ENCODE data around the gene NDOR1. TPM values are rescaled to one million over a fixed set of nuclear protein-coding genes. Genes with fewer than 3 reads are reported as not detected.

Gene NDOR1
- polyA plus RNA-seq, 3 donors = 4.4 to 26.9 (median 5.2) TPM

GRCh38 chr9:137250329-137251193, 45.1 kb downstream of the NDOR1 start:
- Mint-ChIP-seq H3K27me3 (ENCODE audit: low read depth in 3 of 3) (peaks cover 5 to 11% (median 6%) of the 10 kb centered on the region in 3 donors), H3K9me3 (no peaks in the 10 kb centered on the region), H3K4me1 (peaks cover 6% of the 10 kb centered on the region), H3K4me3 (no peak overlapping the region), H3K36me3 (no peaks in the 10 kb centered on the region), H3K27ac (no peak overlapping the region)
- intact Hi-C loops (cut with micrococcal nuclease) = no loop called here
- peaks cover 7 to 12% of the 10 kb centered on the region in 2 donors for H3K4me1 ChIP-seq (ENCODE audit: control insufficient read depth in 1 of 2, insufficient read depth in 2 of 2, low read length in 2 of 2)
- no peak overlapping the region for H3K4me3 ChIP-seq (replicated peaks in 1 of 3; ENCODE audit: low read depth in 2 of 3, low read length in 3 of 3)
- no peak for DNase-seq
- H3K4me2 ChIP-seq (replicated peaks; ENCODE audit: extremely low read depth, low read length, poor library complexity, severe bottlenecking) = no peak overlapping the region
- no peak for TF ChIP-seq CTCF (IDR thresholded peaks at IDR 0.05)
- H4K20me1 ChIP-seq (ENCODE audit: insufficient read depth, low read length) = peaks cover 3% of the 10 kb centered on the region
- H3K27me3 ChIP-seq (ENCODE audit: control insufficient read depth in 2 of 2, insufficient read depth in 2 of 2, low read length in 2 of 2) = no peaks in the 10 kb centered on the region
- no peak overlapping the region for H3K27ac ChIP-seq (ENCODE audit: low read depth in 1 of 2, low read length in 2 of 2)
- H2AFZ ChIP-seq (ENCODE audit: insufficient read depth, low read depth, low read length, poor library complexity, severe bottlenecking) = no peak overlapping the region
- H3K36me3 ChIP-seq (replicated peaks in 1 of 2; ENCODE audit: control insufficient read depth in 1 of 2, insufficient read depth in 2 of 2, low read length in 2 of 2) = no peaks in the 10 kb centered on the region
- H3K79me2 ChIP-seq (ENCODE audit: insufficient read depth, low read length) = peaks cover 3% of the 10 kb centered on the region
- WGBS (ENCODE audit: insufficient coverage) = 91% methylated on average over 12 of the region's 18 CpGs
- no peaks in the 10 kb centered on the region for H3K9me3 ChIP-seq (replicated peaks in 1 of 2; ENCODE audit: control insufficient read depth in 1 of 2, insufficient read depth in 1 of 2, low read length in 2 of 2)
- no peak overlapping the region for H3K9ac ChIP-seq (ENCODE audit: insufficient read depth, low read length, poor library complexity, severe bottlenecking)

GRCh38 chr9:137251194-137251461, 45.6 kb downstream of the NDOR1 start, which contains the start of gene STPG3:
Gene STPG3, plus strand, starts transcription at chr9:137251286. Its CDS starts 1 bp downstream, at chr9:137251287.
- Histone ChIP-seq H3K4me1 (ENCODE audit: control insufficient read depth in 1 of 2, insufficient read depth in 2 of 2, low read length in 2 of 2) (peaks cover 12 to 17% of the 10 kb centered on the region in 2 donors), H3K27ac (ENCODE audit: low read depth in 1 of 2, low read length in 2 of 2) (no peak within 1 kb of the TSS), H3K9me3 (replicated peaks in 1 of 2; ENCODE audit: control insufficient read depth in 1 of 2, insufficient read depth in 1 of 2, low read length in 2 of 2) (no peaks in the 10 kb centered on the region), H3K36me3 (replicated peaks in 1 of 2; ENCODE audit: control insufficient read depth in 1 of 2, insufficient read depth in 2 of 2, low read length in 2 of 2) (no peaks in the 10 kb centered on the region), H2AFZ (ENCODE audit: insufficient read depth, low read depth, low read length, poor library complexity, severe bottlenecking) (no peak within 1 kb of the TSS), H3K4me2 (replicated peaks; ENCODE audit: extremely low read depth, low read length, poor library complexity, severe bottlenecking) (no peak within 1 kb of the TSS), H4K20me1 (ENCODE audit: insufficient read depth, low read length) (peaks cover 9% of the 10 kb centered on the region), H3K4me3 (replicated peaks in 1 of 3; ENCODE audit: low read depth in 2 of 3, low read length in 3 of 3) (no peak within 1 kb of the TSS), H3K79me2 (ENCODE audit: insufficient read depth, low read length) (peaks cover 8% of the 10 kb centered on the region), H3K27me3 (ENCODE audit: control insufficient read depth in 2 of 2, insufficient read depth in 2 of 2, low read length in 2 of 2) (no peaks in the 10 kb centered on the region), H3K9ac (ENCODE audit: insufficient read depth, low read length, poor library complexity, severe bottlenecking) (no peak within 1 kb of the TSS)
- Mint-ChIP-seq H3K27me3 (ENCODE audit: low read depth in 3 of 3) (peaks cover 5 to 10% (median 6%) of the 10 kb centered on the region in 3 donors), H3K27ac (no peak within 1 kb of the TSS), H3K36me3 (peaks cover 0 to 1% of the 10 kb centered on the region in 2 donors), H3K4me3 (no peak within 1 kb of the TSS), H3K9me3 (no peaks in the 10 kb centered on the region), H3K4me1 (peaks cover 10% of the 10 kb centered on the region)
- intact Hi-C loops (cut with micrococcal nuclease) = no loop called here
- 96% methylated on average over 4 of the region's 4 CpGs for WGBS (ENCODE audit: insufficient coverage)
- no peak for DNase-seq
- no peak for TF ChIP-seq CTCF (IDR thresholded peaks at IDR 0.05)

Data from CD14-positive monocyte (primary cell).